Measurements from ENCODE around the gene SYNJ2.

SYNJ2 gene

DNA sequence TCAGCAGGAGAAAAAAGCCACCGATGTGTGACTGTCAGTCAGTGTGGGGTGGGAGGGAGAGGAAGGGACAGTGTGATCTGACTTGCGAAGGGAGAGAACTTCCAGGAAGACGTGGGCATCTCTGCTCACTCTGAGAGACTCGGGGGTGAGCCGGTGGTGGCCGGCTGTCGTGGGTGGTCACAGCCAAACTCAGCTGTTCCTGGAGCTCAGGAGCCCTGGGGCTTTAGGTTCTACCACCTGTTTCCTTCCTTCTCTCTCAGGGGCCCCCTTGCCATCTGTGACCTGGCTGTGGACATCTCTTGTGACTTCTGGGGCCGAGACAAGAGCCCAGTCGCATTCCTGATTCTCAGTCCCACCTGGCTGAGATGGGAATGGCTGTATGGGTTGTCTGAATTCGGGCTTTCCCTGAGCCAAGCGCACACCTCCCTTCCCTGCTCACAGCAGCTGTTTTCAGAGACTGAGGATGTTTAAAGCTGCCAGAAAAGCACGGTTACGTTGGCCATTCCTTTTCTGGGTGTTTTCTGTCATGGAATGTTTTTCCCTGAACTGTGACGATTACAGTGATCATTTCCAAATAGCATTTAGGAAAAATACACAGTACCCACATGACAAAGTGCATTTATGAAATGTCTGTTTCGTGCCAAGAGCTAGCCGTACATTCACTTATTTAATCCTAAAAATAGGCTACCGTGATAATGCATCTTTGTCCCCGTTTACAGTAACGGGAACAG, 36.5 kb downstream of the SYNJ2 start:
- H3K27me3 Mint-ChIP-seq, result no peaks in the 10 kb centered on the region
- no peak overlapping the region for H3K27ac Mint-ChIP-seq (ENCODE audit: low read depth)
- no peak for ATAC-seq (replicated peaks; ENCODE audit: extremely low read depth, poor library complexity, severe bottlenecking)
- DNase-seq (ENCODE audit: low spot score in 2 of 2), result no peak
- H3K9me3 Mint-ChIP-seq, result no peaks in the 10 kb centered on the region
- H3K36me3 Mint-ChIP-seq (ENCODE audit: insufficient read depth), result peaks cover 7% of the 10 kb centered on the region
- H3K4me1 Mint-ChIP-seq, result peaks cover 6% of the 10 kb centered on the region
- no peak overlapping the region for H3K4me3 Mint-ChIP-seq

DNA sequence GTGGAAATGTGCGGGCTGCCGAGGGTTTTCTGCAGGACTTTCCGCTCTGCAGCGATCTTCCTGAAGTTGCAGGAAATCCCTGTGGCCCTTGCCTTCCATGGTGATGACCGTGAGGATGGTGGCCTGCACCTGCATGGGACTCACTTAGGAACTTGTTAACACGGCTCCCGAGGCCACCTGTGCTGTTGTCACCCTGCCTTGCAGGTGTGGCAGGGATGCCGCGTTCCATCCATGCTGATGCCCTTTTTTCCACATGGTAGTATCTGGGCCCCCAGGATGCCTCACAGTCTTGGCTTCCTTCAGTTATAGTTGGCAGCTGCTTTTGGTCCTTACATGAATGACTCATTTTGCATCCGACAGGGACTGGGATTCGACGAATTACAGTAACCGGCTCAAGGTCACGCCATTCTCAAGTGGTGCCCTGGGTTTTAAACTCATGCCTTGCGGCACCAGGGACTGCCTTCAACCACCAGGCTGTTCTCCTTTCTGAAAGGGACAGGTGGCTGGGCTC, 37.2 kb downstream of the SYNJ2 start:
- peaks cover 6% of the 10 kb centered on the region for H3K4me1 Mint-ChIP-seq
- H3K36me3 Mint-ChIP-seq (ENCODE audit: insufficient read depth), result peaks cover 7% of the 10 kb centered on the region
- no peak for DNase-seq (ENCODE audit: low spot score in 2 of 2)
- H3K9me3 Mint-ChIP-seq, result no peaks in the 10 kb centered on the region
- no peak for ATAC-seq (replicated peaks; ENCODE audit: extremely low read depth, poor library complexity, severe bottlenecking)
- no peak overlapping the region for H3K27ac Mint-ChIP-seq (ENCODE audit: low read depth)
- H3K4me3 Mint-ChIP-seq, result no peak overlapping the region
- H3K27me3 Mint-ChIP-seq, result no peaks in the 10 kb centered on the region

DNA sequence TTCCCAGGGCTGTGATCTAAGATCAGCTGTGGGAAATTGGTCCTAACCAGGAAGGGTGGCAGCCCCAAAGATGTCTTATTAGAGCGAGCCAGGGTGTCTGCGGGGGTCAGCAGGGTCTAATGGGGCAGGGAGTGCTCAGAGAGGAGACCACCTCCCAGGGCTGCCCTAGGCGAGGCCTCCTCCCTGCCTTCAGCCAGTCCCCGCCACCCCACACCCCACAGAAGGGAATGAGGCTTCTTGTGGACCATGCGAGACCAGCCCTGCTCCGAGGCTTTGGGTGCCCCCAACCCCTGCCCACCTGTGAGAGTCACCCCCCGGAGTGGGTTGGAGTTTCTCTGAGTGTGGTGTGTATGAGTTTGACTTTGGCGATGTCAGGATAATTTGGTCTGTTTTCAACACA, 37.8 kb downstream of the SYNJ2 start:
- Mint-ChIP-seq H3K9me3 (no peaks in the 10 kb centered on the region), H3K27ac (ENCODE audit: low read depth) (no peak overlapping the region), H3K4me3 (no peak overlapping the region), H3K4me1 (peaks cover 6% of the 10 kb centered on the region), H3K36me3 (ENCODE audit: insufficient read depth) (peaks cover 7% of the 10 kb centered on the region), H3K27me3 (no peaks in the 10 kb centered on the region)
- DNase-seq (ENCODE audit: low spot score in 2 of 2) (no peak), ATAC-seq (replicated peaks; ENCODE audit: extremely low read depth, poor library complexity, severe bottlenecking) (no peak)

DNA sequence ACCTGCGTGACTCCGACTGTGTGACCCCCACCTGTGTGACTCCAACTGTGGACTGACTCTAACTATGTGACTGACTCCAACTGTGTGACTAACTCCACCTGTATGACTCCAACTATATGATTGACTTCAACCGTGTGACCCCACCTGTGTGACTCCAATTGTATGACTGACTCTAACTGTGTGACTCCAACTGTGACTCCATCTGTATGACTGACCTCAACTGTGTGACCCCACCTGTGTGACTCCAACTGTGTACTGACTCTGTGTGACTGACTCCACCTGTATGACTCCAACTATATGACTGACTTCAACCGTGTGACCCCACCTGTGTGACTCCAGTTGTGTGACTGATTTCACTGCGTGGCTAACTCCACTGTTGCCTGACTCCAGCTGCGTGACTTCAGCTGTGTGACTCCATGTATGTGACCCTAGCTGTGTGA, 38.6 kb downstream of the SYNJ2 start:
- Mint-ChIP-seq H3K4me3 (no peak overlapping the region), H3K27ac (ENCODE audit: low read depth) (no peak overlapping the region), H3K36me3 (ENCODE audit: insufficient read depth) (peaks cover 7% of the 10 kb centered on the region), H3K27me3 (no peaks in the 10 kb centered on the region), H3K4me1 (no peaks in the 10 kb centered on the region), H3K9me3 (no peaks in the 10 kb centered on the region)
- no peak for ATAC-seq (replicated peaks; ENCODE audit: extremely low read depth, poor library complexity, severe bottlenecking)
- no peak for DNase-seq (ENCODE audit: low spot score in 2 of 2)

- Mint-ChIP-seq H3K9me3 (no peaks in the 10 kb centered on the region), H3K27me3 (no peaks in the 10 kb centered on the region), H3K4me1 (no peaks in the 10 kb centered on the region), H3K4me3 (no peak overlapping the region), H3K27ac (ENCODE audit: low read depth) (no peak overlapping the region), H3K36me3 (ENCODE audit: insufficient read depth) (peaks cover 7% of the 10 kb centered on the region)
- ATAC-seq (replicated peaks; ENCODE audit: extremely low read depth, poor library complexity, severe bottlenecking) (no peak), DNase-seq (ENCODE audit: low spot score in 2 of 2) (no peak)
Measured at GRCh38 chr6:158020811-158021210, 39.1 kb downstream of the SYNJ2 start.

DNA sequence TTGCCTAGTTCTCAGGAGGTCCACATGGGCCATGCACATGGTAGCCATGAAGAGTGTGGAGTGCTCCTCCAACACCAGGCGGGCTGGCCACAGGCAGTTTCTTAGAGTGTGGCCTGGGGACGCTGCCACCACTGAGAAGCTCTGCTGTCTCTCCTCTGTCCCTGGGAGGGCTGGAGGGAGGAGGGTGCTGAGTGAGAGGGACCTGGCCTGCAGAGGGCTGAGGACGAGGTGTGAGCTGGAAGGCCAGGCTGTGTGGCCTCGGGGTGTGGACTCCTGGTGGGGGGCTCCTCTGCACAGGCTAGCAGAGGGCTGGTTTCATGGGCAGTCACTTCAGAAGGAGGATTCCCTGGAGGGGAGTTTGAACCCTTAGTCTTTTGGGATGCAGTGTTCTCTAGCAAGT, 39.7 kb downstream of the SYNJ2 start:
- Mint-ChIP-seq H3K27ac (ENCODE audit: low read depth) (no peak overlapping the region), H3K4me3 (no peak overlapping the region), H3K4me1 (peaks cover 6% of the 10 kb centered on the region), H3K36me3 (ENCODE audit: insufficient read depth) (peaks cover 9% of the 10 kb centered on the region), H3K27me3 (no peaks in the 10 kb centered on the region), H3K9me3 (no peaks in the 10 kb centered on the region)
- ATAC-seq (replicated peaks; ENCODE audit: extremely low read depth, poor library complexity, severe bottlenecking) (no peak), DNase-seq (ENCODE audit: low spot score in 2 of 2) (no peak)

- Mint-ChIP-seq H3K27me3 (no peaks in the 10 kb centered on the region), H3K9me3 (no peaks in the 10 kb centered on the region), H3K36me3 (ENCODE audit: insufficient read depth) (peaks cover 9% of the 10 kb centered on the region), H3K4me1 (peaks cover 13% of the 10 kb centered on the region), H3K4me3 (no peak overlapping the region), H3K27ac (ENCODE audit: low read depth) (no peak overlapping the region)
- DNase-seq (ENCODE audit: low spot score in 2 of 2) (no peak), ATAC-seq (replicated peaks; ENCODE audit: extremely low read depth, poor library complexity, severe bottlenecking) (no peak)
Measured at GRCh38 chr6:158021814-158022748, 40.4 kb downstream of the SYNJ2 start.

DNA sequence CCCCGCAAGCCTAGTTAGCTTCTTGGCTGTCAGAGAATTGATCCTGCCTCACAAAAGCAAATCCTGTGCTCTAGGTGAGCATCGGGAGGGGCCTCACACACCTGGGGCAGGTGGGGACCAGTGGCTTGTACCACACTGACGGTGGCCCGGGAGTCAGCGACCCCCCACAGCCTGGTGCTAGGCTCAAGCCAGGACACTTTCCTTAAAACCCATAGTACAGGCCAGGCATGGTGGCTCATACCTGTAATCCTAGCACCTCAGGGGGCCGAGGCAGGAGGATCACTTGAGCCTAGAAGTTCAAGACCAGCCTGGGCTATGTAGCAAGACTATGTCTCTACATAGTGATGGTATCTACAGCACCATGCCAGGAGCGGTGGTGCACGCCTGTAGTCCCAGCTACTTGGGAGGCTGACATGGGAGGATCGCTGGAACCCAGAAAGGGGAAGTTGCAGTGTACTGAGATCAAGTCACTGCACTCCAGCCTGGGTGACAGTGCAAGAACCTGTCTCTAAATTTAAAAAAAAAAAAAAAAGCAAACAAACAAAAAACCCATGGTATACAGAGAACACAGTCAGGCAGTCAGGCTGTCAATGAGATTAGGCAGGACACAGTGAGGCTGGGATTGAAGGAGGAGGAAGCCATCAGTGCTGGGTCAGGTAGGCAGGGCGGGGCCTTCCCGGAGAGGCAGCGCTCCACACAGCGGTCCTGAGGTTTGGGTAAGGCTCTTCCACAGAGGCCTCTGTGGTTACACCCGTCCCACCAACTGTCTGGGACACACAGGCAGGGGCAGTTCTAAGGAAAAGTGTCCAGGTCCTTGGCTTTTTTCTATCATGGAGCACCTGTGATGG, 41.3 kb downstream of the SYNJ2 start:
- H3K4me1 Mint-ChIP-seq, result peaks cover 22% of the 10 kb centered on the region
- H3K27ac Mint-ChIP-seq (ENCODE audit: low read depth), result no peak overlapping the region
- H3K27me3 Mint-ChIP-seq, result no peaks in the 10 kb centered on the region
- no peaks in the 10 kb centered on the region for H3K9me3 Mint-ChIP-seq
- DNase-seq (ENCODE audit: low spot score in 2 of 2) (no peak), ATAC-seq (replicated peaks; ENCODE audit: extremely low read depth, poor library complexity, severe bottlenecking) (no peak)
- H3K36me3 Mint-ChIP-seq (ENCODE audit: insufficient read depth), result peaks cover 7% of the 10 kb centered on the region
- H3K4me3 Mint-ChIP-seq, result no peak overlapping the region

GRCh38 chr6:158023597-158023939, 41.9 kb downstream of the SYNJ2 start:
- no peak overlapping the region for H3K4me3 Mint-ChIP-seq
- H3K36me3 Mint-ChIP-seq (ENCODE audit: insufficient read depth), result peaks cover 7% of the 10 kb centered on the region
- H3K27ac Mint-ChIP-seq (ENCODE audit: low read depth), result no peak overlapping the region
- H3K27me3 Mint-ChIP-seq, result no peaks in the 10 kb centered on the region
- H3K9me3 Mint-ChIP-seq, result no peaks in the 10 kb centered on the region
- ATAC-seq (replicated peaks; ENCODE audit: extremely low read depth, poor library complexity, severe bottlenecking) (no peak), DNase-seq (ENCODE audit: low spot score in 2 of 2) (no peak)
- peaks cover 24% of the 10 kb centered on the region for H3K4me1 Mint-ChIP-seq

- DNase-seq (ENCODE audit: low spot score in 2 of 2) (no peak), ATAC-seq (replicated peaks; ENCODE audit: extremely low read depth, poor library complexity, severe bottlenecking) (no peak)
- H3K4me3 Mint-ChIP-seq, result no peak overlapping the region
- no peak overlapping the region for H3K27ac Mint-ChIP-seq (ENCODE audit: low read depth)
- H3K27me3 Mint-ChIP-seq, result no peaks in the 10 kb centered on the region
- H3K9me3 Mint-ChIP-seq, result no peaks in the 10 kb centered on the region
- peaks cover 2% of the 10 kb centered on the region for H3K36me3 Mint-ChIP-seq (ENCODE audit: insufficient read depth)
- peaks cover 24% of the 10 kb centered on the region for H3K4me1 Mint-ChIP-seq
Measured at GRCh38 chr6:158024566-158025297, 43.1 kb downstream of the SYNJ2 start.

- Mint-ChIP-seq H3K27ac (ENCODE audit: low read depth) (peak overlapping the region; percentile 87), H3K9me3 (no peaks in the 10 kb centered on the region), H3K4me3 (peak overlapping the region; percentile 75), H3K27me3 (no peaks in the 10 kb centered on the region), H3K36me3 (ENCODE audit: insufficient read depth) (peaks cover 2% of the 10 kb centered on the region), H3K4me1 (peaks cover 34% of the 10 kb centered on the region)
- ATAC-seq (replicated peaks; ENCODE audit: extremely low read depth, poor library complexity, severe bottlenecking), result peak; percentile 77
- peak; percentile 62 to 66 for DNase-seq (ENCODE audit: low spot score in 2 of 2)
Measured at GRCh38 chr6:158026054-158026900, 44.6 kb downstream of the SYNJ2 start.

Measured in central memory CD8-positive, alpha-beta T cell (primary cell).